Activated CD4-positive, alpha-beta T cell treated with anti-CD3 and anti-CD28 coated beads for 36 hours (primary cell): Measurements from ENCODE around the gene DOCK10. TPM values are rescaled to one million over a fixed set of nuclear protein-coding genes. Genes with fewer than 3 reads are reported as not detected.

Experiments used
- ATAC-seq: fragments of 200-7000 bp; cut with Tn5 transposase; one replicate; pipeline ENCODE4 v1.10.0; 2021; ENCODE audit warnings: mild to moderate bottlenecking, moderate library complexity
- CTCF ChIA-PET: fragments of 350-600 bp; sonication (Branson Sonifier 250); formaldehyde crosslinking; loops from one replicate; lab custom pipeline; 2021; ENCODE audit warnings: antibody characterized with exemption; lab: Charles Lee
- POLR2A ChIA-PET: fragments of 350-600 bp; sonication (Branson Sonifier 250); formaldehyde crosslinking; loops from one replicate; lab custom pipeline; 2021; ENCODE audit warnings: antibody characterized with exemption, inconsistent platforms; lab: Charles Lee
- DNase-seq: peaks from one replicate; pipeline ENCODE4 v3.0.0-alpha.2; 2020
- H3K27ac Mint-ChIP-seq: one replicate; pipeline ENCODE4 v1.8.0; 2021; ENCODE audit warnings: mixed read lengths
- H3K27me3 Mint-ChIP-seq: one replicate; pipeline ENCODE4 v1.8.0; 2021; ENCODE audit warnings: mixed read lengths
- H3K36me3 Mint-ChIP-seq: one replicate; pipeline ENCODE4 v1.8.0; 2021; ENCODE audit warnings: low read depth, mixed read lengths
- H3K4me1 Mint-ChIP-seq: one replicate; pipeline ENCODE4 v1.8.0; 2021; ENCODE audit warnings: mixed read lengths
- H3K4me3 Mint-ChIP-seq: one replicate; pipeline ENCODE4 v1.8.0; 2021; ENCODE audit warnings: mild to moderate bottlenecking, moderate library complexity, mixed read lengths
- H3K9me3 Mint-ChIP-seq: one replicate; pipeline ENCODE4 v1.8.0; 2021; ENCODE audit warnings: low read depth, mixed read lengths
- intact Hi-C, 2 experiments: fragments of 100-400 bp; cut with DNase I in 1 of 2; cut with micrococcal nuclease in 1 of 2; formaldehyde crosslinking; loops; one replicate each; pipeline versions ENCODE4 v1.14.2 to v1.15.1; 2022 to 2024; cut with DNase I, micrococcal nuclease
- total RNA-seq, 2 experiments: library from RNA; stranded (reverse); gene quantifications; one replicate each; pipeline ENCODE4 v1.2.3, GENCODE V29; 2021

DOCK10 gene
- total RNA-seq, 2 experiments from 2014 or later, result 177 to 196 TPM

- no peaks in the 10 kb centered on the region for H3K27me3 Mint-ChIP-seq
- ChIA-PET CTCF (interaction anchor here (1.1 kb wide), 1 partner anchor 9 kb away, joined by 5 read pairs; no protein-coding TSS in a partner anchor), POLR2A (no interaction called here)
- DNase-seq (no peak), ATAC-seq (no peak)
- no peak overlapping the region for H3K27ac Mint-ChIP-seq
- no peak overlapping the region for H3K4me3 Mint-ChIP-seq
- peaks cover 22% of the 10 kb centered on the region for H3K4me1 Mint-ChIP-seq
- H3K9me3 Mint-ChIP-seq, result peaks cover 10% of the 10 kb centered on the region
- peaks cover 85% of the 10 kb centered on the region for H3K36me3 Mint-ChIP-seq
- intact Hi-C loops, result no loop called here
Observed at GRCh38 chr2:224875153-224875552, 167.1 kb downstream of the DOCK10 start.

DNA sequence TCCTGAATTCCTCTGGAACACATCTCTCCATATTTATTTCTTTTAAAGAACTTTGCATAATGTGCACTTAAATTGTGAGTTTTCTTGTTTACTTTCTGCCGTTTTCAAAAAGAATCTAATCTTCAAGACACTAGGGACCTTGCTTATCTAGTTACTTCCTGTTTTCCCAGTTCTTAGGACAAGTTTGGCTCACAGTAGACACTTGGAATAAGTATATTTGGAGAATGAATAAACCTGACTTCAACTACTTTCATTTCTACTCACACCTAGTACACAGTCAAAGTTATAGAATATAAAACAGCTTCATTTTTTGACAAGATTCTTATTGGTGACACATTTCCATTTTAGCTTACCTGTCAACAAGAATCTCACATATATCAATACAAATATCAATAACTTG is 170.5 kb downstream of the DOCK10 start:
- Mint-ChIP-seq H3K36me3 (peaks cover 82% of the 10 kb centered on the region), H3K27ac (peak overlapping the region; percentile 29), H3K4me1 (peaks cover 22% of the 10 kb centered on the region), H3K27me3 (no peaks in the 10 kb centered on the region), H3K4me3 (no peak overlapping the region), H3K9me3 (peaks cover 11% of the 10 kb centered on the region)
- ChIA-PET POLR2A (no interaction called here), CTCF (interaction anchor here (1.5 kb wide), 1 partner anchor 62 kb away, joined by 4 read pairs; no protein-coding TSS in a partner anchor)
- intact Hi-C loops, result no loop called here
- no peak for DNase-seq
- ATAC-seq, result no peak

DNA sequence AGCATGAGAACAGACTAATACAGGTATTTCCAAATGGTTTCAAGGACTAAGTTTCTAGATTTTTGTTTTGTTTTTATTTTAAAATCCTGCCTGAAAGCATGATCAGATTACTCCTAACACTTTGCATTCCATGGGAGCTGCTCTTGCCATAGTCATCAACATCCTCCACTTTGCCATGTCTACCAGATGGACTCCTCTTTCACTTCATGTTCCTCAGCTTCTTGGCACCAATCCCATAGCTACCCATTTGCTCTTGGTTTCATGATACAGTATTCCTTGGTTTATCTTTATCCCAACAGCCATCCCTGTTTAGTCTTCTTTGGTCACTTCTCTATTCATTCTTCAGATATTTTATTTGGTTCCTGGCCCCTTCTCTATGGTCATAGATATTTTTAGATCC is 171.9 kb downstream of the DOCK10 start:
- no peak for DNase-seq
- CTCF ChIA-PET, result no interaction called here
- no peak overlapping the region for H3K4me3 Mint-ChIP-seq
- H3K4me1 Mint-ChIP-seq, result peaks cover 17% of the 10 kb centered on the region
- intact Hi-C loops, result no loop called here
- no peak for ATAC-seq
- POLR2A ChIA-PET, result no interaction called here
- no peaks in the 10 kb centered on the region for H3K27me3 Mint-ChIP-seq
- peaks cover 11% of the 10 kb centered on the region for H3K9me3 Mint-ChIP-seq
- H3K36me3 Mint-ChIP-seq, result peaks cover 81% of the 10 kb centered on the region
- H3K27ac Mint-ChIP-seq, result peak overlapping the region; percentile 29

- Mint-ChIP-seq H3K9me3 (peaks cover 11% of the 10 kb centered on the region), H3K27me3 (no peaks in the 10 kb centered on the region), H3K27ac (peak overlapping the region; percentile 29), H3K36me3 (peaks cover 81% of the 10 kb centered on the region), H3K4me1 (peaks cover 17% of the 10 kb centered on the region), H3K4me3 (no peak overlapping the region)
- DNase-seq, result no peak
- ATAC-seq, result no peak
- CTCF ChIA-PET, result no interaction called here
- POLR2A ChIA-PET, result no interaction called here
- intact Hi-C loops, result no loop called here
Observed at GRCh38 chr2:224869601-224870233, 172.6 kb downstream of the DOCK10 start.

DNA sequence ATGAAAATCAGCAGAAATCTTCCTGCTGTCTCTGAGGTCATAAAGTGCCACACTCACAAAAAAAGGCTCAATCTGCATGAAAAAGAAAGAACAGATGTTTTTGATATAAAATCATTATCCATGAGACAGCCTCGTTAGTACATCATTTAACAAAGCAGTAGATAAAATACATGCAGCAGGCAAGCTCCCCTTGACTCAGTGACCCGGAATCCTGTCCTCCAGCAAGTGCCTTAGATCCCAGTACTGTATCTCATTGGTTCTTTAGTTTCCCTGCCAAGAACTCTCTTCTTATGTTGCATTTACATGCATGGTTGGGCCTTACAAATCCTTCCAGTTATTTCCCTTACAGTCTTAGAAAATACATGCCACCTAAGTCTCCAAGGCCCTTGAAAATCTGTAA is 177.3 kb downstream of the DOCK10 start:
- POLR2A ChIA-PET, result interaction anchor here (0.6 kb wide), 1 partner anchor 1897 kb away, joined by 6 read pairs; no protein-coding TSS in a partner anchor
- peaks cover 54% of the 10 kb centered on the region for H3K36me3 Mint-ChIP-seq

GRCh38 chr2:224861266-224861665 is 181.0 kb downstream of the DOCK10 start:
- H3K27ac Mint-ChIP-seq, result no peak overlapping the region
- ChIA-PET CTCF (interaction anchor here (1.4 kb wide), 1 partner anchor 13 kb away, joined by 4 read pairs; no protein-coding TSS in a partner anchor), POLR2A (no interaction called here)
- H3K36me3 Mint-ChIP-seq, result peaks cover 47% of the 10 kb centered on the region
- H3K4me3 Mint-ChIP-seq, result no peak overlapping the region
- no peak for ATAC-seq
- peaks cover 2% of the 10 kb centered on the region for H3K4me1 Mint-ChIP-seq
- intact Hi-C loops, result no loop called here
- H3K27me3 Mint-ChIP-seq, result no peaks in the 10 kb centered on the region
- H3K9me3 Mint-ChIP-seq, result no peaks in the 10 kb centered on the region
- no peak for DNase-seq

More for the DNA sequence above, 177.3 kb downstream of the DOCK10 start:
- peak overlapping the region; percentile 0 for H3K27ac Mint-ChIP-seq
- H3K4me1 Mint-ChIP-seq, result peaks cover 7% of the 10 kb centered on the region
- no peaks in the 10 kb centered on the region for H3K27me3 Mint-ChIP-seq
- ATAC-seq, result no peak
- no peak overlapping the region for H3K4me3 Mint-ChIP-seq
- intact Hi-C loops, result no loop called here
- H3K9me3 Mint-ChIP-seq, result no peaks in the 10 kb centered on the region
- CTCF ChIA-PET, result interaction anchor here (0.6 to 1.0 kb wide), 3 partner anchors 19 to 161 kb away, joined by 3 to 4 read pairs (median 3); no protein-coding TSS in a partner anchor
- no peak for DNase-seq

DNA sequence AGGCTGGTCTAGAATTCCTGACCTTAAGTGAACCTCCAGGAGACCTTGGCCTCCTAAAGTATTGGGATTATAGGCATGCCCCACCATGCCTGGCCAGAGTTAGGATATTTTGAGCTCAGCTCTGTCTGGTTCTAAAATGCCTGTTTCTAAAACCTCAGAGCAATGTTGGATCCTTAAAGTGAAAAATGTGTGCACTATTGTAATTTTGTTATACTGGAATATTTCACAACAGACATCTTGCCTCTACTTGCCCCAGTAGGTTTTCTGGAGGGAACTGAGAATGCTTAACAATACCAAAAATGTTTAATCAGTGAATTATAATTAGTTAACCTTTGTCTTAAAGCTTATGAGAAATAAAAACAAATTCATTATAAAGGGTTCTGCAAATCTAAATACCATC is 181.5 kb downstream of the DOCK10 start:
- no peak for DNase-seq
- peaks cover 43% of the 10 kb centered on the region for H3K36me3 Mint-ChIP-seq
- no peaks in the 10 kb centered on the region for H3K27me3 Mint-ChIP-seq
- no peak for ATAC-seq
- intact Hi-C loops, result no loop called here
- H3K27ac Mint-ChIP-seq, result no peak overlapping the region
- ChIA-PET CTCF (interaction anchor here (0.6 to 1.4 kb wide), 2 partner anchors 8 to 12 kb away, joined by 3 to 4 read pairs; no protein-coding TSS in a partner anchor), POLR2A (no interaction called here)
- H3K9me3 Mint-ChIP-seq, result no peaks in the 10 kb centered on the region
- no peak overlapping the region for H3K4me3 Mint-ChIP-seq
- peaks cover 2% of the 10 kb centered on the region for H3K4me1 Mint-ChIP-seq

DNA sequence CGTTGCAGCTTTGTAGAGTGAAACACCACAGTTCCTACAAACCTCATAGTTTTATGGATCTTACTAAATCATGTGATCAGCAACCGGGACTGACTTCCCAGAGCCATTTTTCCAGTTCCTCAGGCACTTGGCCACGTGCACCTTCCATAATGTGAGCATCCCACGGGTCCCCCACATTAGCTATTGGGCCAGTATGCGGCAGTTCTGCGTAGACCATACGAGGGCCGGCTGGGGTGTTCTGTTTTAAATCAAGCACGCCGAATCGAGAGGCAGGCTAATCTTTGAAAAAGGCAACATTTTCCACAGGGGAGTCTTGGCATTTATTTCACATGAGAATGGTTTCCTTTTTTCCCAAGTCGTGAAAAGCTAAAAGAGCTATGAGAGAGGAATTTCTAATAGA is 190.5 kb downstream of the DOCK10 start:
- Mint-ChIP-seq H3K4me3 (no peak overlapping the region), H3K9me3 (no peaks in the 10 kb centered on the region), H3K27ac (no peak overlapping the region), H3K27me3 (no peaks in the 10 kb centered on the region), H3K36me3 (peaks cover 64% of the 10 kb centered on the region), H3K4me1 (peaks cover 15% of the 10 kb centered on the region)
- intact Hi-C loops, result no loop called here
- ATAC-seq, result no peak
- ChIA-PET POLR2A (no interaction called here), CTCF (interaction anchor here (0.6 to 1.3 kb wide), 3 partner anchors 9 to 44 kb away, joined by 3 to 4 read pairs (median 4); no protein-coding TSS in a partner anchor)
- DNase-seq, result no peak

GRCh38 chr2:224850081-224850480 is 192.2 kb downstream of the DOCK10 start:
- H3K9me3 Mint-ChIP-seq, result no peaks in the 10 kb centered on the region
- H3K4me1 Mint-ChIP-seq, result peaks cover 15% of the 10 kb centered on the region
- peak overlapping the region; percentile 20 for H3K27ac Mint-ChIP-seq
- H3K27me3 Mint-ChIP-seq, result no peaks in the 10 kb centered on the region
- ChIA-PET POLR2A (no interaction called here), CTCF (interaction anchor here (1.1 kb wide), 1 partner anchor 107 kb away, joined by 3 read pairs; no protein-coding TSS in a partner anchor)
- ATAC-seq (peak; percentile 81), DNase-seq (peak; percentile 32)
- H3K4me3 Mint-ChIP-seq, result no peak overlapping the region
- intact Hi-C loops, result no loop called here
- peaks cover 72% of the 10 kb centered on the region for H3K36me3 Mint-ChIP-seq

DNA sequence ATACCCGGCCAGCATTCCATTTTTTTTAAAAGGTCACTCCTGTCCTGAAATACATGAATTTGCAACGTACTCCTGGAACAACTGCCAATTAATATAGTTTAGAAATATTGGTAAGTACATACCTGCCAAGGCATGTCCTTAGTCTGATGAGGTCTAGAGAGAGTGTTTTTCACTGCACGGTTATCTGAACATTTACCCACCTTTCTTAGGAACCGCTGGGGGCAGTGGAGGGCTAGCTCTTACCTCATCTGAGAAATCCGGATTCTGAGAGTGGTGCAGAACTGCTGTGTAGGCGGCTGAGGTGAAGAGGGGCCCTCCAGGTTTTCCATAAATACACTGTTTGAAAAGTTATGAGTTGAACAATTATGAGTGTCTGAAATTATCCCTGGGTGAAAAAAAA is 193.0 kb downstream of the DOCK10 start:
- no peak overlapping the region for H3K27ac Mint-ChIP-seq
- CTCF ChIA-PET, result interaction anchor here (1.1 to 1.7 kb wide), 2 partner anchors 12 to 108 kb away, joined by 3 to 4 read pairs; no protein-coding TSS in a partner anchor
- H3K9me3 Mint-ChIP-seq, result no peaks in the 10 kb centered on the region
- ATAC-seq (no peak), DNase-seq (no peak)
- intact Hi-C loops, result no loop called here
- no peaks in the 10 kb centered on the region for H3K27me3 Mint-ChIP-seq
- H3K4me3 Mint-ChIP-seq, result no peak overlapping the region
- peaks cover 15% of the 10 kb centered on the region for H3K4me1 Mint-ChIP-seq
- peaks cover 80% of the 10 kb centered on the region for H3K36me3 Mint-ChIP-seq
- POLR2A ChIA-PET, result interaction anchor here (0.7 kb wide), 1 partner anchor 15 kb away, joined by 3 read pairs; no protein-coding TSS in a partner anchor

DNA sequence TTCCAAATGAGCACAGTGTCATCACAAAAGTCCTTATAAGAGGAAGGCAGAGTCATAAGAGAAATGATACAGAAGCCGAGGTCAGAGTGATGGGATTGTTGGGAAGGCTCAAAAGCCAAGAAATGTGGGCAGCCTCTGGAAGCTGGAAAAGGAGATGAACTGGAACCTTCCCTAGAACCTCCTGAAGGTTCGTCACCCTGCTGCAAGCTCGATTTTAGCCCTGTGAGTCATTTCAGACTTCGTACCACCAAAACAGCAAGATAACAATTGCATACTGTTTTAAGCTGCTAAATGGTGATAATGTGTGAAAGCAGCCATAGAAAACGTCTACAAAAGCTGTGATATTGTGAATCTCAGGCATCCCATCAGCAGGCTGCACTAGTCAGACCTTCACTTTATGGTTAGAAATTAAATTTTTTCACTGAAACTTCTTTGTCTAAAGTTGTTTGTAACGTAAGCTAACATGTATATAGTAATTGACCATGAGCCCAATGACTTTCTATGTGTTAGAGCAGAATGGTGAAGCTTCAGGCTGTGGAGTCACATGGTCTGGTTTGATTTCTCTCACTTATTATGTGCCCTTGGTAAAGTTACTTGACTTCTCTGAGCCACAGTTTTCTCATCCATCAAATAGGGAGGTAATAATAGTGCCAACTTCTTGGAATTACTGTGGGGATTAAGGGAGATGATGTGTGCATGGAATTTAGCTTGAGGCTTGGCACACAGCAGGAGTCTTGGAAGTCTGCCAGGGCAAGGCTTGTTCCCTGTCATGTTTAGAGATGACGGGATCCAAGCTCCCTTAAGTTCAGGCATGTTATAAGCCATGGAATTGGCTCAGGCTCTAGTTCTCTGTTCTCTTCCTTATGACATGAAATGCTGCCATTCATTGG is 194.1 kb downstream of the DOCK10 start:
- ATAC-seq (no peak), DNase-seq (no peak)
- Mint-ChIP-seq H3K9me3 (no peaks in the 10 kb centered on the region), H3K4me1 (peaks cover 17% of the 10 kb centered on the region), H3K27ac (no peak overlapping the region), H3K4me3 (no peak overlapping the region), H3K36me3 (peaks cover 84% of the 10 kb centered on the region), H3K27me3 (no peaks in the 10 kb centered on the region)
- CTCF ChIA-PET, result interaction anchor here (1.0 to 1.7 kb wide), 2 partner anchors 13 to 28 kb away, joined by 3 to 4 read pairs; no protein-coding TSS in a partner anchor
- intact Hi-C loops, result no loop called here
- POLR2A ChIA-PET, result no interaction called here
